ENCODE results near the gene SIAH2.
"Not testable (repeated sequence)": the region's sequence is repeated elsewhere in the genome, so short reads cannot be mapped to it uniquely, and the experiment has no call there.

SIAH2 gene

DNA sequence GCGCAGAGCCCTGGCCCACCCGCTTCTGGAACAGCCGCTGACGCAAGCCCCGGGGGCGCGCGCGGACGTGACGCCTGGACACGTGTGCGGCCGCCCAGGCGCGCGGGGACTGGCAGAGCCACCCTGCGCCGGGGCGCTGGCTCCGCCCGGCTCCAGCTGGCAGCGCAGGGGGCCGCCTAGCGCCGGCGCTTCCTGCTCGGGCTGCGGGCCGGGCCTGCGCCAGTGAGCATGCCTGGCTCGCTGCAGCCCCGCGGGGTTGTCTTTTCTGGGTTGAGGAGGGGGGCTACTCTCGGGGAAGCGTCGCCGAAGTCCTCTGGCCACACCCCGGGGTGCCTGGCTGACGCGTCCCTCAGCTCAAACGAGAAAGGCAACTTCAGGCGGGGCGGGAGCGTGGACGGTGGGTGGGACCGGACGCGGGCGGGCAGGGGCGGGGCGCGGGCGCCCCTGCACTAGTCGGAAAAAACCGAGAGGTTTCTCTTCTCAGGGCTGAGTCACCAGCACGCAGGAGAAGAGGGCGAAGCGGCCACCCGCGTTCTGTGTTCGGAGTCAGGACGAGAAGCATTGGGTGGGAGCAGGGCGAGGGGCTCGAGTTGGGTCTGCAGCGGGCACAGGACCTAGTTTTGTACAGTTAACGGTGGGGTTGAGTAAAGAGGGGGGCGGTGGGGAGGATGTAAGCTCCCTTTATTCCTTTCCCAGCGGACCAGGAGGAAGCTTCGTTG is at the start of gene SIAH2:
SIAH2 (minus strand) TSS at position 48 of the 719 bp plus-strand sequence. CDS start 320 bp downstream, outside the sequence.
- peak; percentile 93 for DNase-seq

DNA sequence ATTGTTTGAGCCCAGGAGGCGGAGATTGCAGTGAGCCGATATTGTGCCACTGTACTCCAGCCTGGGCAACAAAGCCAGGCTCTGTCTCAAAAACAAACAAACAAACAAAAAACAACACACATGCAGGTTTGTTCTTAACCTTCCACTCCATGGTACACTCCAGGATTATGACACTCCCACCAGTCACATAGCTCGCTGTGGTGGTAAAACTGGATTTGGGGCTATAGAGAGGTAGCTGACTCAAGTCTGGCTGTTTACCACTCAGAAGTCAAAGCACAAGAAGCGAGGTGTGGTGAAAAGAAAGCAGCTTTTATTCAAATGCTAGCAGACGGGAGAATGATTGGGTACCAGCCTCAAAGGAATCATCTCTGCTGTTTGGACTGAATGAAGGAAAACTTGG is 49.0 kb upstream of the SIAH2 start:
- DNase-seq, result no peak

DNA sequence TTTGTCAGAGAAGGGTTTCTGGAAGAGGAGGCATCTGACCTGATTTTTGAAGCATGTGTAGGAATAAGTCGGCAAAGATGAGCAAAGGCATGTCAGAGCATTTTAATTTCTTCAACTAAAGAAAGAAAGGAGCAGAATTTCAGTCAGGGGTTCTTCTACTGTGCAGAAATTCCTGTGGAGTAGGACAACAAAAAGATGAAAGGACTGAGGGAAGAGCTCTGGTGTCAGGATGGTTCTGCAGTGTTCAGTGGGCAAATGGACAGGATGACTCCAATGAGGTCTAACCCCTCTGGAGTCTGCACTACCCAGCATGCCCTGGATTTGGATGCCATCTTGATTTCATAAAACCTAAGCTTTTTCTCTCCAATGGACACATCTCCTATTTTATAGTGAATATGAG is 47.7 kb upstream of the SIAH2 start:
- DNase-seq, result no peak

- DNase-seq, result no peak
These were observed 43.3 kb upstream of the SIAH2 start for GRCh38 chr3:150806185-150806835.

- no peak for DNase-seq
These were observed 42.4 kb upstream of the SIAH2 start for GRCh38 chr3:150805354-150805753.

DNA sequence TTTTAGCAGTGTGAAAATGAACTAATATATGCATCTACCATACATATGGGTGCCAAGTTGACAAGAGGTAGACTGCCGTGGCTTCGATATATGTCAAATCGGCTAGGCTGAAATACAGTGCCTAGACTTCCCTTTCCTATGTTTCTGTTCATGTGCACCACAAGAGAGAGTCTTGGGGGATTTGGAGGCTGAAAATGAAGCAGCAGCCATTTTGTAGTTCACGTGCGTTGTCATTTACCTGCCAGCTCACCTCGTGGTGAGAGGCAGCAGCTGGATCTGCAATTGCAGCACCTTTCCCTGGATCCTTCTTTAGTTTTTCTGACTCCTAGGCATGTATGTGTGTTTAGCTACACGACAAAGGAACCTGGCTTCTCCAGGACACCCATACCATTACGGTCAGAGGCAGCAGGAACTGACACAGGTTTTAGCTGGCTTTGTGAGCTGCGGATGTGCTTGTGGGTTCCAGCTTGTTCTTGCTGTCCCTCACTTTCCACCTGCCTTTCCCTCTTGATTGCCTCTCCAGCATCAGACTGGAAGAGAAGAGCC is 40.5 kb upstream of the SIAH2 start:
- no peak for DNase-seq

DNA sequence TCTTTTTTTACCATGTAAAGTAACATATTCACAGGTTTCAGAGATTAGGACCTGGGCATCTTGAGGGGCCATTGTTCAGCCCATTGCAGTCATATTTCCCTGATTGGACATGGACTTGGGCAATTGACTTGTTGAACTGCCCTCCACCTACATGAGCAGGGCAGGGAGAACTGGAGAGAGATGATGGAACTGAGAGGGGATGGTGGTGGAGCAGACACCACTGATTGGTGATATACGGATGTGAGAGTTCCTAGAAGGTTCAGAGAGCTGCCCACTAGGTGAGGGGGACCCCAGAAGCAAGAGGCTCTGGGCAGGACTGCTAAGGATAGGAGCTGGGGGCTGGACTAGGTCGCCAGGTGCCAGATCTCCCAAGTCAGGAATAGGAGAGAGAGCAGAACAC is 37.8 kb upstream of the SIAH2 start:
- no peak for DNase-seq

GRCh38 chr3:150798122-150798618 is 35.2 kb upstream of the SIAH2 start:
- no peak for DNase-seq

DNA sequence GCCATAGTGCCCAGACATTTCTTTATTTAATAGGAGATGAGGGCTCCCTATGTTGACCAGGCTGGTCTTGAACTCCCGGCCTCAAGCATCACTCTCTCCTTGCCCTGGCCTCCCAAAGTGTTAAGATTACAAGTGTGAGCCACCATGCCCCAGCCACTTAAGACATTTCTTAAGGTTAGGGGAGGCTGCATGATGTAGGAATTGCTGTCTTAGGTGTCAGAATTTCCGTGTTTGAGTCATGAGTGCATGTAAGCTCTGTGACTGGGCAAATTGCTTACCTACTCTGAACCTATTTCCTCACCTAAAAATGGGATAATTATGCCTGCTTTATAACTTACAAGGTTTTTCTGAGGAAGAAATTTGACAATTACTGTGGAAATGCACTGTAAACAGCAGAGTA is 34.2 kb upstream of the SIAH2 start:
- DNase-seq, result no peak

GRCh38 chr3:150796527-150796926 is 33.6 kb upstream of the SIAH2 start:
- DNase-seq, result not testable (repeated sequence)

- no peak for DNase-seq
These were observed 30.7 kb upstream of the SIAH2 start for GRCh38 chr3:150793641-150794040.

DNA sequence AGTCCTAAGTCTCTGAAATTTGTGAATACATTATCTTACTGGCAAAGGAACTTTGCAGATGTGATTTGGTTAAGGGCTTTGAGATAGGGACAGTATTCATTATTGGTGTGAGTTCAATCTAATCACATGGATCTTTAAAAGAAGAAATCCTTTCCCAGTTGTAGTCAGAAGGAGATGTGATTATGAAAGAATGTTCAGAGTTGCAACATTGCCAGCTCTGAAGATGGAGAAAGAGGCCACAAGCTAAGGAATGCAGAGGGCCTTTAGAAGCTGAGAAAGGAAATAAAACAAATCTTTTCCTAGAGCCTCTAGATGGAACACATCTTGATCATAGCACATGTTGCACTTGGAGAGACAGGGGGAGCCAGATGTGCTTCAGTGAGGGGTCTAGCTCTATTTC is 27.7 kb upstream of the SIAH2 start:
- DNase-seq, result no peak

DNA sequence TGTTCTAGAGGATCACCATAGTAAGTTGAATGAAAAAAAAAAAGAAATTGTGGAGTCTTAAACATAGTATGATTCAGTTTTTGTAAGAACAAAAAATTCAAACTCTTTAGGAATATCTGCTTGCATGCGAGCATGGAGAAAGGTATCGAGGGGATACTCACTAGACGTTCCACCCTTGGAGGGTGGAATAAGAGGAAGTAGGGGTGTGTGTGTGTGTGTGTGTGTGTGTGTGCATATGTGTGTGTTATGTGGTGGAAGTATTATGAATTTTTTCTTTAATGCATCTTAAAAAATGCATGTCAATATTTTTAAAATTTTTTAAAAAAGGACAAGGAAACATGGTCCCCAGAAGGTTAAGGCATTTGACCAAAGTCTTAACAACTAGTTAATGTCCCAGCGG is 26.5 kb upstream of the SIAH2 start:
- no peak for DNase-seq

DNA sequence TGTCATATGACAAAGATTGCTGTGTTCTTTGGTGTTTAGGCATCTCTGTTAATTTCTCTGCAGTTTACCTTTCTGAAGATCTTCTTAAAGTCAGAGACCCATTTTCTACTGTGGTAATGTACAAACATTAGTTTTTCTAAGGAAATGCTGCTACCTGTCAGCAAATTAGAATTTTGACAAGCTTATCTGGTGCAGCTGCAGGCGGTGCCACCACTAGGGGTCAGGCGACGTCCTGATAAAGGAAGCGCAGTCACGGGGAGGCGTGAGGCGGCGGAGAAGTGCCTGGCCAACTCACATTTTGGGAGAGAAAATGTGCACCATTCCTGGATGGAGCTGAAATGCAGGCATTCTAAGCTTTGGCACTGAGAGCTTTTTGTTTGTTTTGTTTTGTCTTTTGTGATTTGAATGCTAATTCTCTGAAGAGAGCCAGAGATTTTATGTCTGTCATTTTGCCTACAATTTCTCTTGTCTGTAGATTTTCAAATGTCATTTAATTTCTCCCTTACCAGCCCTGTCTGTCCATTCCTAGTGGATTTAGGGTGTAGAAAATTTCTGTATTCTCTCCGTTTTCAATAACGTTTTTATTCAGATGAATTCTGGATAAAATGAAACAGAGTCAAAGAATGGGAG is 24.9 kb upstream of the SIAH2 start:
- peak; percentile 85 for DNase-seq

- peak; percentile 73 for DNase-seq
These were observed 23.8 kb upstream of the SIAH2 start for GRCh38 chr3:150786791-150787190.

DNA sequence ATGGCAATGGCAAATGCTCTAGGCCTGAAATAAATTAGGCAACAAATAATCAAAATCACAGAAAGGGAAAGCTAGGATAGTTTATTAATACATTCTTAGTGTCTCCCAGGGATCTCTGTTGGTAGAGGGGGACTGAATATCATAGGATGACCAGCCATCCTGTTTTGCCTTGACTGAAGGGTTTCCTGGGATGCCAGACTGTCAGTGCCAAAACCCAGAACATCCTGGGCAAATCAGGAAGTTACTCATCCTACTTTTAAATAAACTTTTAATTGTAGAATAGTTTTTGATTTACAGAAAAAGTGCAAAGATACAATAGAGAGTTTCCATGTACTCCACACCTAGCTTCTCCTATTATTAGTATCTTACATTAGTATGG is 21.8 kb upstream of the SIAH2 start:
- no peak for DNase-seq

DNA sequence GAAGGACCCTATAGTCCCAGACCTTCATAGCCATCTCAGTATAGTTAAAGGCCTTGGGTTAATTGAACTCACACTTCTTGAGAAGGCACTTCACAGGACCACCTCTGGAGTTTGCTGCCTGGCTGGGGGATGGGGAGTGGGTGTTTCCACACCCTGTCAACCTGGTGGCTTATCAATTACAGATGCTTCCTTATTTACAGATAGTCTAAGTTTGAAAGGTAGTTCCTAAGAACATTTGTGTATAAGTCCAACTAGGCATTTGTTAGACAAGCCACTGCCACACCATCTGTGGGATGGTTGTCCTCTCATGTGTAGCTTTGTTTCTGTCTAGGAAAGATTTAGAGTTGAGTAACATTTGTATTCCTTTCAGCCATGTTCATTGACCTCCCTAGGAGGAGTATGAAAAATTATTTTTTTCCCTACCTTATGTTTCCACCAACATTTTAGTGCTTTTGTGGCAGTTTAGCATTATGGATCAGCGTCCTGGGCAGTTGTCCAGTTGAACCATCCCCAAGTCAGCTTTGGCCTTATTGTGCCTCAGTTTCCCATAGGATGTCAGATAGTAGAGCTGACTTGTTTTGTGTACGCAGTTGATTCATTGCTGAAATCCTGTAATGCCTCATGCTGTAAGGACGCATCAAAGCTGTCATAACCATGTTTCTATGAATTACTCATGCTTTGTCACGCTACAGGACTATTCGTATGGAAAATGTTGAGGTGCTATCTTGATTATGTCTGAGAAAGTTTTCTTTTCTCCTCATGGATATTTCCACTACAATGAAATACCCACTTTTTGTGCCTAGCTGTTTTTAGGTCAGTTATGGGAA is 21.2 kb upstream of the SIAH2 start:
- no peak for DNase-seq

GRCh38 chr3:150783316-150783715 is 20.3 kb upstream of the SIAH2 start:
- DNase-seq, result no peak

GRCh38 chr3:150779402-150779858 is 16.5 kb upstream of the SIAH2 start:
- no peak for DNase-seq

DNA sequence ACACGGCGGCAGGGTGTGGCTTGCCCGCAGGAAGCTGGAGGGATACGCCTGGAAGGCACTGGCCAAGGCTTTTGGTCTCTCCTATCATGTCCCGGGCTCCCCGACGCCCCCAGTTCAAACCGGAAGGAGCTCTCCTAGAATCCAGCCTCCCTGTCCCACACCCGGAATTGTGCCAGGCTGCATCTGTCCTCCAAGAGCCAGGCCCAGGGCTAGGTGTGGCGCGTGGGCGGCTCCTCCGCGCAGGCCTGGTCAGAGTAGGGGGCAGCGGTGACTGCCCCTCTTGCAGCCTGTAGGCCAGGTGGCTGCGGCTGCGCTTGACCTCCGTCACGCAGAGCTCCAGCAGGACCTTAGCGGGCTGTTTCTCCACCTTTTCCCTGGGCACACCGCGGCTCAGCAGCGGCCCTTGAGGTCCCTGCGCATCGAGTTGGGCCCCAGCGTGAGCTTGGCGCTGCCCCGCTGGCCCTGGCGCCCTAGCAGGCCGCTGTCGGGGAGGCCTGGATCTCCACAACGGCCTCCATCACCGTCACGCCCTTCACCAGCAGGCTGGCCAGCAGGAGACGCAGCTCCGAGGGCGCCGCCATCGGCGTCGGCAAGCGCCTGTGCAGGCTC is 15.9 kb upstream of the SIAH2 start:
- DNase-seq, result no peak

- no peak for DNase-seq
These were observed 12.1 kb upstream of the SIAH2 start for GRCh38 chr3:150775001-150775599.

Data from hematopoietic multipotent progenitor cell treated with erythropoietin and hydrocortisone succinate and interleukin-3 and kit ligand, for 8 days (in vitro differentiated cells).